WTC11 (cell line): Measurements from ENCODE around the gene LRRC8D. TPM values are rescaled to one million over a fixed set of nuclear protein-coding genes. Genes with fewer than 3 reads are reported as not detected.

Experiments used
- ATAC-seq: fragments of 200-7000 bp; cut with Tn5 transposase; 2 replicates; pipeline ENCODE4 v1.10.0; 2021; ENCODE audit warnings: mild to moderate bottlenecking, moderate library complexity
- CTCF ChIA-PET: fragments of 300-600 bp; sonication (Branson Sonifier 250); formaldehyde crosslinking; loops from one replicate; lab custom pipeline; 2021; ENCODE audit warnings: antibody characterized with exemption; lab: Charles Lee
- POLR2A ChIA-PET: fragments of 350-600 bp; sonication (Branson Sonifier 250); formaldehyde crosslinking; loops from one replicate; lab custom pipeline; 2021; ENCODE audit warnings: antibody characterized with exemption; lab: Charles Lee
- DNase-seq: peaks from one replicate; pipeline ENCODE4 v3.0.0; 2021; ENCODE audit warnings: low spot score
- H3K27ac Mint-ChIP-seq: 2 replicates; pipeline ENCODE4 v1.8.0; 2021; ENCODE audit warnings: mixed read lengths
- H3K27me3 Mint-ChIP-seq: 2 replicates; pipeline ENCODE4 v1.8.0; 2021; ENCODE audit warnings: low read depth, mild to moderate bottlenecking, moderate library complexity, mixed read lengths
- H3K36me3 Mint-ChIP-seq: 2 replicates; pipeline ENCODE4 v1.8.0; 2021; ENCODE audit warnings: mixed read lengths
- H3K4me1 Mint-ChIP-seq: 2 replicates; pipeline ENCODE4 v1.8.0; 2022; ENCODE audit warnings: mixed read lengths
- H3K4me3 Mint-ChIP-seq: 2 replicates; pipeline ENCODE4 v1.8.0; 2021; ENCODE audit warnings: mild to moderate bottlenecking, moderate library complexity, mixed read lengths
- H3K9me3 Mint-ChIP-seq: 2 replicates; pipeline ENCODE4 v1.8.0; 2021; ENCODE audit warnings: mixed read lengths
- CREB1 ChIP-seq: sonication (generic); formaldehyde crosslinking; IDR thresholded peaks from 2 replicates; pipeline ENCODE4 v1.8.0; 2023; ENCODE audit warnings: mild to moderate bottlenecking, missing genetic modification reagents
- CTCF ChIP-seq: fragments of 200-600 bp; IDR thresholded peaks from 2 replicates; pipeline ENCODE4 v1.8.0; 2022; ENCODE audit warnings: antibody characterized with exemption
- FOXP1 ChIP-seq: sonication (generic); formaldehyde crosslinking; IDR thresholded peaks from 2 replicates; pipeline ENCODE4 v1.8.0; 2022; ENCODE audit warnings: missing genetic modification reagents, mild to moderate bottlenecking, moderate library complexity, borderline replicate concordance
- JUN ChIP-seq: sonication (generic); formaldehyde crosslinking; IDR thresholded peaks from 2 replicates; pipeline ENCODE4 v1.8.0; 2023; ENCODE audit warnings: mild to moderate bottlenecking, missing genetic modification reagents
- PRDM15 ChIP-seq: sonication (generic); formaldehyde crosslinking; IDR thresholded peaks from 2 replicates; pipeline ENCODE4 v1.8.0; 2022; ENCODE audit warnings: missing genetic modification reagents
- PRRX2 ChIP-seq: fragments of 250-450 bp; sonication (Bioruptor Pico); IDR thresholded peaks from 2 replicates; pipeline ENCODE4 v1.8.0; 2021; ENCODE audit warnings: mild to moderate bottlenecking
- SMAD3 ChIP-seq: sonication (generic); formaldehyde crosslinking; IDR thresholded peaks from 2 replicates; pipeline ENCODE4 v1.8.0; 2022; ENCODE audit warnings: missing genetic modification reagents, mild to moderate bottlenecking, borderline replicate concordance
- SOX15 ChIP-seq: fragments of 250-450 bp; sonication (Bioruptor Pico); IDR thresholded peaks from 2 replicates; pipeline ENCODE4 v1.9.0; 2021; ENCODE audit warnings: mild to moderate bottlenecking
- TEAD1 ChIP-seq: sonication (generic); formaldehyde crosslinking; IDR thresholded peaks from 2 replicates; pipeline ENCODE4 v1.8.0; 2022; ENCODE audit warnings: mild to moderate bottlenecking, missing genetic modification reagents
- USF2 ChIP-seq: sonication (generic); formaldehyde crosslinking; IDR thresholded peaks from 2 replicates; pipeline ENCODE4 v1.8.1; 2023; ENCODE audit warnings: mild to moderate bottlenecking, missing genetic modification reagents, moderate library complexity
- ZBTB21 ChIP-seq: sonication (generic); formaldehyde crosslinking; IDR thresholded peaks from 2 replicates; pipeline ENCODE4 v1.8.1; 2023; ENCODE audit warnings: mild to moderate bottlenecking, missing genetic modification reagents, borderline replicate concordance
- ZMAT4 ChIP-seq: fragments of 250-450 bp; sonication (Bioruptor Pico); IDR thresholded peaks from 2 replicates; pipeline ENCODE4 v1.9.0; 2021; ENCODE audit warnings: mild to moderate bottlenecking
- ZNF317 ChIP-seq: sonication (generic); formaldehyde crosslinking; IDR thresholded peaks from 2 replicates; pipeline ENCODE4 v1.8.1; 2023; ENCODE audit warnings: low read depth, mild to moderate bottlenecking, moderate library complexity, missing genetic modification reagents, borderline replicate concordance
- ZNF396 ChIP-seq: fragments of 250-450 bp; sonication (Bioruptor Pico); IDR thresholded peaks from 2 replicates; pipeline ENCODE4 v1.8.0; 2021; ENCODE audit warnings: mild to moderate bottlenecking, moderate library complexity, borderline replicate concordance
- total RNA-seq: library from RNA; stranded (reverse); gene quantifications from 3 replicates; pipeline ENCODE4 v1.2.3, GENCODE V29; 2021
- TF ChIP-seq, protein P1 (sequence below): sonication (generic); formaldehyde crosslinking; IDR thresholded peaks from 2 replicates; pipeline ENCODE4 v1.8.0; 2022; ENCODE audit warnings: mild to moderate bottlenecking, missing genetic modification reagents
- TF ChIP-seq, protein P2 (sequence below): sonication (generic); formaldehyde crosslinking; IDR thresholded peaks from 2 replicates; pipeline ENCODE4 v1.8.0; 2022; ENCODE audit warnings: mild to moderate bottlenecking, missing genetic modification reagents
- TF ChIP-seq, protein P3 (sequence below): sonication (generic); formaldehyde crosslinking; IDR thresholded peaks from 2 replicates; pipeline ENCODE4 v1.8.0; 2023; ENCODE audit warnings: mild to moderate bottlenecking, missing genetic modification reagents
- TF ChIP-seq, protein P4 (sequence below): fragments of 250-450 bp; sonication (Bioruptor Pico); IDR thresholded peaks from 2 replicates; pipeline ENCODE4 v1.8.0; 2021; ENCODE audit warnings: mild to moderate bottlenecking

LRRC8D gene
- total RNA-seq, 1 experiment from 2014 or later, result 42.6 TPM

DNA sequence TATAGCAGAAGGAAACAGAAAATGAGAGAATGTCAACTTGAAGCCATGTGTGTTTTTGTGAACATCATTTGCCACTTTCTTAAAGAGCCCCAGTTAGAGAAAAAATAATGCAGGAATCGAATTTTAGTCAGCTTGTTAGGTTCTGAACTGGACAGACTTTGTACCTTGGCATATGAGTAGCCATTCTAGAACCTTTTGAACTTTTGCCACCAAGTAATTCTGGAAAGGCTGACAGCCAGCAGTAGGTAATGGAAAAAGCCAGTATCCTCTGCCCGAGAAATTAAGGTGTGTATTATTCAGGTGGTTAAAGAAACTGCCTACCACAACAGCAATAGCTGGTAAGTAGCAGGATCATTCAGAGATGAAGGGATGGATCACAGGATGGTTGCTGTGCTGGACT is 20.7 kb downstream of the LRRC8D start:
- Mint-ChIP-seq H3K9me3 (no peaks in the 10 kb centered on the region), H3K27ac (no peak overlapping the region), H3K36me3 (peaks cover 14% of the 10 kb centered on the region)
- CTCF ChIA-PET, result interaction anchor here (0.7 to 2.8 kb wide), 4 partner anchors 64 to 159 kb away, joined by 3 to 11 read pairs (median 4); no protein-coding TSS in a partner anchor
- POLR2A ChIA-PET, result no interaction called here
- no peak for ATAC-seq
- TF ChIP-seq JUN (CRISPR knock-in tag), result no peak
- TF ChIP-seq ZNF396 (CRISPR knock-in tag), result no peak
- TF ChIP-seq CREB1, result no peak
- no peak for TF ChIP-seq PRDM15 (CRISPR knock-in tag)
- no peak for TF ChIP-seq ZNF317 (CRISPR knock-in tag)
- TF ChIP-seq SMAD3 (CRISPR knock-in tag), result no peak
- TF ChIP-seq, protein P1, sequence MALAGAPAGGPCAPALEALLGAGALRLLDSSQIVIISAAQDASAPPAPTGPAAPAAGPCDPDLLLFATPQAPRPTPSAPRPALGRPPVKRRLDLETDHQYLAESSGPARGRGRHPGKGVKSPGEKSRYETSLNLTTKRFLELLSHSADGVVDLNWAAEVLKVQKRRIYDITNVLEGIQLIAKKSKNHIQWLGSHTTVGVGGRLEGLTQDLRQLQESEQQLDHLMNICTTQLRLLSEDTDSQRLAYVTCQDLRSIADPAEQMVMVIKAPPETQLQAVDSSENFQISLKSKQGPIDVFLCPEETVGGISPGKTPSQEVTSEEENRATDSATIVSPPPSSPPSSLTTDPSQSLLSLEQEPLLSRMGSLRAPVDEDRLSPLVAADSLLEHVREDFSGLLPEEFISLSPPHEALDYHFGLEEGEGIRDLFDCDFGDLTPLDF (CRISPR knock-in tag), result no peak
- no peak for TF ChIP-seq SOX15 (CRISPR knock-in tag)
- no peak for TF ChIP-seq FOXP1 (CRISPR knock-in tag)
- TF ChIP-seq CTCF, result no peak
- TF ChIP-seq, protein P2, sequence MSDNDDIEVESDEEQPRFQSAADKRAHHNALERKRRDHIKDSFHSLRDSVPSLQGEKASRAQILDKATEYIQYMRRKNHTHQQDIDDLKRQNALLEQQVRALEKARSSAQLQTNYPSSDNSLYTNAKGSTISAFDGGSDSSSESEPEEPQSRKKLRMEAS (CRISPR knock-in tag), result no peak
- no peak for TF ChIP-seq PRRX2 (CRISPR knock-in tag)
- TF ChIP-seq ZMAT4 (CRISPR knock-in tag), result no peak
- TF ChIP-seq, protein P3, sequence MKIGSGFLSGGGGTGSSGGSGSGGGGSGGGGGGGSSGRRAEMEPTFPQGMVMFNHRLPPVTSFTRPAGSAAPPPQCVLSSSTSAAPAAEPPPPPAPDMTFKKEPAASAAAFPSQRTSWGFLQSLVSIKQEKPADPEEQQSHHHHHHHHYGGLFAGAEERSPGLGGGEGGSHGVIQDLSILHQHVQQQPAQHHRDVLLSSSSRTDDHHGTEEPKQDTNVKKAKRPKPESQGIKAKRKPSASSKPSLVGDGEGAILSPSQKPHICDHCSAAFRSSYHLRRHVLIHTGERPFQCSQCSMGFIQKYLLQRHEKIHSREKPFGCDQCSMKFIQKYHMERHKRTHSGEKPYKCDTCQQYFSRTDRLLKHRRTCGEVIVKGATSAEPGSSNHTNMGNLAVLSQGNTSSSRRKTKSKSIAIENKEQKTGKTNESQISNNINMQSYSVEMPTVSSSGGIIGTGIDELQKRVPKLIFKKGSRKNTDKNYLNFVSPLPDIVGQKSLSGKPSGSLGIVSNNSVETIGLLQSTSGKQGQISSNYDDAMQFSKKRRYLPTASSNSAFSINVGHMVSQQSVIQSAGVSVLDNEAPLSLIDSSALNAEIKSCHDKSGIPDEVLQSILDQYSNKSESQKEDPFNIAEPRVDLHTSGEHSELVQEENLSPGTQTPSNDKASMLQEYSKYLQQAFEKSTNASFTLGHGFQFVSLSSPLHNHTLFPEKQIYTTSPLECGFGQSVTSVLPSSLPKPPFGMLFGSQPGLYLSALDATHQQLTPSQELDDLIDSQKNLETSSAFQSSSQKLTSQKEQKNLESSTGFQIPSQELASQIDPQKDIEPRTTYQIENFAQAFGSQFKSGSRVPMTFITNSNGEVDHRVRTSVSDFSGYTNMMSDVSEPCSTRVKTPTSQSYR, result no peak
- TF ChIP-seq TEAD1 (CRISPR knock-in tag), result no peak
- no peak for TF ChIP-seq USF2
- TF ChIP-seq, protein P4, sequence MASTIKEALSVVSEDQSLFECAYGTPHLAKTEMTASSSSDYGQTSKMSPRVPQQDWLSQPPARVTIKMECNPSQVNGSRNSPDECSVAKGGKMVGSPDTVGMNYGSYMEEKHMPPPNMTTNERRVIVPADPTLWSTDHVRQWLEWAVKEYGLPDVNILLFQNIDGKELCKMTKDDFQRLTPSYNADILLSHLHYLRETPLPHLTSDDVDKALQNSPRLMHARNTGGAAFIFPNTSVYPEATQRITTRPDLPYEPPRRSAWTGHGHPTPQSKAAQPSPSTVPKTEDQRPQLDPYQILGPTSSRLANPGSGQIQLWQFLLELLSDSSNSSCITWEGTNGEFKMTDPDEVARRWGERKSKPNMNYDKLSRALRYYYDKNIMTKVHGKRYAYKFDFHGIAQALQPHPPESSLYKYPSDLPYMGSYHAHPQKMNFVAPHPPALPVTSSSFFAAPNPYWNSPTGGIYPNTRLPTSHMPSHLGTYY (CRISPR knock-in tag), result no peak
- no peak for TF ChIP-seq ZBTB21 (CRISPR knock-in tag)
- TF ChIP-seq, all 79 proteins: peak for 0
- H3K4me1 Mint-ChIP-seq, result peaks cover 67% of the 10 kb centered on the region
- DNase-seq, result no peak
- no peaks in the 10 kb centered on the region for H3K27me3 Mint-ChIP-seq
- no peak overlapping the region for H3K4me3 Mint-ChIP-seq
